Duodenal mucosa (tissue), 2 donors: ENCODE data around the gene NUBP1.
A peak's percentile ranks its signal among the peaks of the same experiment; 100 is the strongest.

Experiments
- H3K27ac ChIP-seq: one replicate; pipeline ENCODE4 v1.7.0; 2013; ENCODE audit warnings: low read depth, low read length
- H3K27me3 ChIP-seq, 2 donors: one replicate each; pipeline ENCODE4 v1.7.0; 2013; ENCODE audit warnings: low read length in 2 of 2, control low read depth in 1 of 2; ENCODE audit not compliant: insufficient read depth in 2 of 2, control insufficient read depth in 1 of 2
- H3K36me3 ChIP-seq, 2 donors: one replicate each; pipeline ENCODE4 v1.7.0; 2013; ENCODE audit warnings: low read length in 2 of 2, control low read depth in 1 of 2; ENCODE audit not compliant: insufficient read depth in 2 of 2, control insufficient read depth in 1 of 2
- H3K4me1 ChIP-seq, 2 donors: one replicate each; pipeline ENCODE4 v1.7.0; 2013; ENCODE audit warnings: low read length in 2 of 2, control low read depth in 1 of 2; ENCODE audit not compliant: insufficient read depth in 2 of 2, control insufficient read depth in 1 of 2
- H3K4me3 ChIP-seq, 2 donors: one replicate each; pipeline ENCODE4 v1.7.0; 2013; ENCODE audit warnings: low read length in 2 of 2, low read depth in 1 of 2
- H3K9ac ChIP-seq, 2 donors: one replicate each; pipeline ENCODE4 v1.7.0; 2013; ENCODE audit warnings: low read length in 2 of 2, low read depth in 1 of 2
- H3K9me3 ChIP-seq, 2 donors: one replicate each; pipeline ENCODE4 v1.7.0; 2013; ENCODE audit warnings: low read length in 2 of 2, control low read depth in 1 of 2; ENCODE audit not compliant: control insufficient read depth in 1 of 2

The NUBP1 gene

GRCh38 chr16:10743610-10744369 lies at the start of gene NUBP1:
NUBP1 (plus strand) TSS chr16:10743842; CDS start chr16:10743864, 22 bp downstream.
- Histone ChIP-seq H3K9me3 (no peaks in the 10 kb centered on the region), H3K9ac (peak within 1 kb of the TSS; percentile 79 to 86), H3K27ac (peak within 1 kb of the TSS; percentile 98), H3K4me3 (peak within 1 kb of the TSS; percentile 76 to 82), H3K36me3 (peaks cover 0 to 19% of the 10 kb centered on the region in 2 donors), H3K4me1 (peaks cover 5 to 9% of the 10 kb centered on the region in 2 donors), H3K27me3 (no peaks in the 10 kb centered on the region)

GRCh38 chr16:10693889-10694288 lies 49.8 kb upstream of the NUBP1 start:
- Histone ChIP-seq H3K9me3 (no peaks in the 10 kb centered on the region), H3K27me3 (no peaks in the 10 kb centered on the region), H3K36me3 (no peaks in the 10 kb centered on the region), H3K9ac (no peak overlapping the region), H3K27ac (no peak overlapping the region), H3K4me3 (no peak overlapping the region), H3K4me1 (peaks cover 0 to 5% of the 10 kb centered on the region in 2 donors)

GRCh38 chr16:10694306-10694705 lies 49.3 kb upstream of the NUBP1 start:
- no peak overlapping the region for H3K9ac ChIP-seq
- peaks cover 0 to 1% of the 10 kb centered on the region in 2 donors for H3K4me1 ChIP-seq
- H3K36me3 ChIP-seq, result no peaks in the 10 kb centered on the region
- H3K4me3 ChIP-seq, result no peak overlapping the region
- H3K27ac ChIP-seq, result no peak overlapping the region
- H3K27me3 ChIP-seq, result no peaks in the 10 kb centered on the region
- no peaks in the 10 kb centered on the region for H3K9me3 ChIP-seq

- Histone ChIP-seq H3K9ac (no peak within 1 kb of the TSS), H3K27me3 (no peaks in the 10 kb centered on the region), H3K9me3 (no peaks in the 10 kb centered on the region)
Observed at GRCh38 chr16:10694830-10695229, 48.8 kb upstream of the NUBP1 start, which contains the start of gene TEKT5. TEKT5 (minus strand) TSS chr16:10694930; CDS start chr16:10694873, 57 bp downstream.

GRCh38 chr16:10699756-10700155 lies 43.9 kb upstream of the NUBP1 start:
- Histone ChIP-seq H3K27me3 (no peaks in the 10 kb centered on the region), H3K9ac (no peak overlapping the region), H3K36me3 (no peaks in the 10 kb centered on the region), H3K27ac (no peak overlapping the region), H3K4me1 (no peaks in the 10 kb centered on the region), H3K9me3 (peaks cover 0 to 3% of the 10 kb centered on the region in 2 donors), H3K4me3 (no peak overlapping the region)

More at GRCh38 chr16:10694830-10695229, 48.8 kb upstream of the NUBP1 start, which contains the start of gene TEKT5:
- Histone ChIP-seq H3K36me3 (no peaks in the 10 kb centered on the region), H3K4me1 (no peaks in the 10 kb centered on the region), H3K4me3 (no peak within 1 kb of the TSS), H3K27ac (no peak within 1 kb of the TSS)

- H3K36me3 ChIP-seq, result no peaks in the 10 kb centered on the region
- H3K9me3 ChIP-seq, result no peaks in the 10 kb centered on the region
- no peak overlapping the region for H3K9ac ChIP-seq
- H3K4me3 ChIP-seq, result no peak overlapping the region
- H3K27me3 ChIP-seq, result no peaks in the 10 kb centered on the region
- H3K4me1 ChIP-seq, result no peaks in the 10 kb centered on the region
- H3K27ac ChIP-seq, result no peak overlapping the region
Observed at GRCh38 chr16:10708969-10709368, 34.7 kb upstream of the NUBP1 start.

- Histone ChIP-seq H3K36me3 (no peaks in the 10 kb centered on the region), H3K4me3 (no peak overlapping the region), H3K4me1 (no peaks in the 10 kb centered on the region), H3K9ac (no peak overlapping the region), H3K9me3 (no peaks in the 10 kb centered on the region), H3K27me3 (no peaks in the 10 kb centered on the region), H3K27ac (no peak overlapping the region)
Observed at GRCh38 chr16:10728003-10728887, 15.4 kb upstream of the NUBP1 start.

GRCh38 chr16:10729104-10730048 lies 14.3 kb upstream of the NUBP1 start:
- no peaks in the 10 kb centered on the region for H3K27me3 ChIP-seq
- no peak overlapping the region for H3K27ac ChIP-seq
- no peaks in the 10 kb centered on the region for H3K9me3 ChIP-seq
- no peak overlapping the region for H3K9ac ChIP-seq
- H3K4me3 ChIP-seq, result no peak overlapping the region
- no peaks in the 10 kb centered on the region for H3K36me3 ChIP-seq
- H3K4me1 ChIP-seq, result no peaks in the 10 kb centered on the region

- H3K9me3 ChIP-seq, result no peaks in the 10 kb centered on the region
- H3K36me3 ChIP-seq, result no peaks in the 10 kb centered on the region
- no peaks in the 10 kb centered on the region for H3K4me1 ChIP-seq
- no peak overlapping the region for H3K9ac ChIP-seq
- no peaks in the 10 kb centered on the region for H3K27me3 ChIP-seq
- H3K4me3 ChIP-seq, result no peak overlapping the region
- H3K27ac ChIP-seq, result no peak overlapping the region
Observed at GRCh38 chr16:10731790-10732189, 11.9 kb upstream of the NUBP1 start.
